ENCODE measurements around the gene LEFTY2.
"Not testable (repeated sequence)": the region's sequence is repeated elsewhere in the genome, so short reads cannot be mapped to it uniquely, and the experiment has no call there.

The LEFTY2 gene

GRCh38 chr1:225899044-225899925 is 41.7 kb downstream of the LEFTY2 start:
- DNase-seq = no peak

GRCh38 chr1:225897595-225898514 is 43.2 kb downstream of the LEFTY2 start:
- DNase-seq = peak in 3 of 5 experiments; percentile 18 to 53 (median 41)

- DNase-seq = peak in 4 of 5 experiments; percentile 42 to 97 (median 72)
These were observed 44.0 kb downstream of the LEFTY2 start for GRCh38 chr1:225896937-225897549.

- DNase-seq = peak in 1 of 5 experiments; percentile 31
These were observed 44.5 kb downstream of the LEFTY2 start for GRCh38 chr1:225896494-225896893.

- no peak for DNase-seq
These were observed 48.7 kb downstream of the LEFTY2 start for GRCh38 chr1:225892307-225892706.

- DNase-seq = no peak
These were observed 49.6 kb downstream of the LEFTY2 start for GRCh38 chr1:225891229-225891972.

GRCh38 chr1:225890346-225891228 is 50.4 kb downstream of the LEFTY2 start:
- no peak for DNase-seq

- DNase-seq = no peak
These were observed 51.3 kb downstream of the LEFTY2 start for GRCh38 chr1:225889743-225890142.

GRCh38 chr1:225888898-225889601 is 52.0 kb downstream of the LEFTY2 start, which contains the start of gene LEFTY1:
Gene LEFTY1, minus strand, starts transcription at chr1:225889146. Its CDS starts 80 bp downstream, at chr1:225889066.
- no peak for DNase-seq

GRCh38 chr1:225888289-225888897 is 52.6 kb downstream of the LEFTY2 start:
- DNase-seq = no peak

GRCh38 chr1:225887554-225888288 is 53.3 kb downstream of the LEFTY2 start:
- DNase-seq = not testable (repeated sequence)

GRCh38 chr1:225887030-225887314 is 54.0 kb downstream of the LEFTY2 start:
- DNase-seq = no peak
